ENCODE measurements around the gene IFNAR1.

GRCh38 chr21:33392284-33392985, 67.7 kb downstream of the IFNAR1 start:
- TF ChIP-seq CTCF (IDR thresholded peaks at IDR 0.05; ENCODE audit: low read depth, low read length) (no peak), POLR2A (IDR thresholded peaks at IDR 0.05; ENCODE audit: extremely low read depth, insufficient read length) (no peak)
- TF ChIP-seq, protein P1, sequence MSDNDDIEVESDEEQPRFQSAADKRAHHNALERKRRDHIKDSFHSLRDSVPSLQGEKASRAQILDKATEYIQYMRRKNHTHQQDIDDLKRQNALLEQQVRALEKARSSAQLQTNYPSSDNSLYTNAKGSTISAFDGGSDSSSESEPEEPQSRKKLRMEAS (IDR thresholded peaks at IDR 0.05; ENCODE audit: low read depth, low read length), result no peak

All from NB4 (cell line).